Neural progenitor cell (in vitro differentiated cells): ENCODE data around the gene EHMT1.
"Not testable (repeated sequence)": the region's sequence is repeated elsewhere in the genome, so short reads cannot be mapped to it uniquely, and the experiment has no call there.

Source experiments
- EZH2 ChIP-seq: fragments of 200-600 bp; sonication (generic); IDR thresholded peaks from 2 replicates; pipeline ENCODE4 v1.6.1; 2017; ENCODE audit warnings: antibody characterized with exemption, mild to moderate bottlenecking, moderate library complexity
- EZH2phosphoT487 ChIP-seq: fragments of 200-600 bp; sonication (generic); IDR thresholded peaks from 2 replicates; pipeline ENCODE4 v1.6.1; 2017; ENCODE audit warnings: antibody characterized with exemption
- TF ChIP-seq, protein P1 (sequence below): fragments of 200-600 bp; sonication (generic); IDR thresholded peaks from 2 replicates; pipeline ENCODE4 v1.5.1; 2017; ENCODE audit warnings: antibody characterized with exemption, mild to moderate bottlenecking

DNA sequence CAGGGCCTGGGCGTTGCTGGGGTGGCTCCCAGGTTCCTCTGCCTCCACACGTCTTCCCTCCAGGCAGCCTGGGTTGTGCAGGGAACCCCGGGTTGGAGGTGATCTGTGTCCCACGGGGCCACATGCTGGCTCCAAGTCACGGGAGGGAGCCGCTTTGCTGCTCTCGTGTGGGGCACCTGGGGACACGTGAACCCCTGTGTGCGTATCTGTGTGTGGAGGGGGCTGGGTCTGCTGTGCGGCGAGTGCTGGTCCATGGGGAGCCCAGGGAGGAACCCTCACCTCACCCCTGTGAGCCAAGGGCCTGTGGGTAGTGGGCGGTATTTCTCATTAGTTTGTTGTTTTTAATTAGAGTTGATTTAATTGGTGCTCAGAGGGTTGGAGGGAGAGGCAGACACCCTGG, 266.3 kb downstream of the EHMT1 start:
- TF ChIP-seq, protein P1, sequence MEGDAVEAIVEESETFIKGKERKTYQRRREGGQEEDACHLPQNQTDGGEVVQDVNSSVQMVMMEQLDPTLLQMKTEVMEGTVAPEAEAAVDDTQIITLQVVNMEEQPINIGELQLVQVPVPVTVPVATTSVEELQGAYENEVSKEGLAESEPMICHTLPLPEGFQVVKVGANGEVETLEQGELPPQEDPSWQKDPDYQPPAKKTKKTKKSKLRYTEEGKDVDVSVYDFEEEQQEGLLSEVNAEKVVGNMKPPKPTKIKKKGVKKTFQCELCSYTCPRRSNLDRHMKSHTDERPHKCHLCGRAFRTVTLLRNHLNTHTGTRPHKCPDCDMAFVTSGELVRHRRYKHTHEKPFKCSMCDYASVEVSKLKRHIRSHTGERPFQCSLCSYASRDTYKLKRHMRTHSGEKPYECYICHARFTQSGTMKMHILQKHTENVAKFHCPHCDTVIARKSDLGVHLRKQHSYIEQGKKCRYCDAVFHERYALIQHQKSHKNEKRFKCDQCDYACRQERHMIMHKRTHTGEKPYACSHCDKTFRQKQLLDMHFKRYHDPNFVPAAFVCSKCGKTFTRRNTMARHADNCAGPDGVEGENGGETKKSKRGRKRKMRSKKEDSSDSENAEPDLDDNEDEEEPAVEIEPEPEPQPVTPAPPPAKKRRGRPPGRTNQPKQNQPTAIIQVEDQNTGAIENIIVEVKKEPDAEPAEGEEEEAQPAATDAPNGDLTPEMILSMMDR = not testable (repeated sequence)
- TF ChIP-seq EZH2, EZH2phosphoT487: not testable (repeated sequence)
